NB4 (cell line): ENCODE results near the gene RAB40B.

Experiments
- DNase-seq: peaks from one replicate; pipeline ENCODE4 v3.0.0; 2010; ENCODE audit warnings: low read depth
- H3K4me3 ChIP-seq: one replicate; pipeline ENCODE4 v1.5.1; 2011; ENCODE audit warnings: mild to moderate bottlenecking, low read depth, low read length, moderate library complexity
- MYC ChIP-seq: IDR thresholded peaks from 2 replicates; pipeline ENCODE4 v1.6.1; 2011; ENCODE audit warnings: low read depth, low read length
- POLR2A ChIP-seq: IDR thresholded peaks from 2 replicates; pipeline ENCODE4 v1.6.1; 2011; ENCODE audit warnings: mild to moderate bottlenecking; ENCODE audit not compliant: insufficient read length; ENCODE audit errors: extremely low read depth
- TF ChIP-seq, protein P1 (sequence below): IDR thresholded peaks from 2 replicates; pipeline ENCODE4 v1.6.1; 2011; ENCODE audit warnings: low read depth, low read length
- TF ChIP-seq, protein P2 (sequence below): IDR thresholded peaks from one replicate; pipeline ENCODE4 v1.5.1; 2012; ENCODE audit warnings: low read depth, low read length

The RAB40B gene

DNA sequence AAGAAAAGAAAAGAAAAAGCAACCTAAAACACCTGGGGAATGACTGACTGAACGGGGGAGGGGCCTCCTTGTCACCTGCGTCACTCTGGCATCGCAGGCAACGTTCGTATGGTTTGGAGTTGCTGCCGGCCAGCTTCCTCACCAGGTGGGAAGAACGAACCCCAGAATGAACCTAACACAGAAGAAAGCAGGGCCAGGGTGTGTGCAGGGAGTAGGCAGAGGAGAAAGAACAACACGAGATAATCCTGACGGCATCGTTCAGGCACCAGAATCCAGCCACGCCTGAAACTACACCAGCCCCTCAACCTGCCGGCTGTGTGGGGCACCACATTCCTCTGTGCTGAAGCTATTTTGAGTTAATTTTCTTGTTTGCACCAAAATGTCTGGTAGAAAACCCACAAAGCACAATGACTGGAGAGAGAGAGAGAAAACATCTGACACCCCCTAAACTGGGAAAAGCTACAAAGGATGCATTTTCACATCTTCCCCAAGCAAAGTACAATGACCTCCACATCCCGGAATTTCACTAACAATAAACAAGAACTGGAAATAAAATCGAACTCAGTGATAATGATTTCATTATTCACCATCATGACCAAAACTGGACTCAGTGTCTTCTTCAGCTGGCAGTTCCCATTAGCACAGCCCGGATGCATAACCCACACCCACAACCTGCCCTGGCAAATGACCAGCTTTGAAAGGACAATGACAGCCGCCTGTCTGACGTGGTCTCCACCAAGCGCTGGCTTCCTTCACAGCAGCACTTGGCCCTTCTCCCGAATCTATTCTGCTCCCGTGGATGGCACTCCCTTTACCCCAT is 23.6 kb downstream of the RAB40B start:
- DNase-seq: no peak
- TF ChIP-seq MYC: no peak
- TF ChIP-seq POLR2A: no peak
- TF ChIP-seq, protein P1, sequence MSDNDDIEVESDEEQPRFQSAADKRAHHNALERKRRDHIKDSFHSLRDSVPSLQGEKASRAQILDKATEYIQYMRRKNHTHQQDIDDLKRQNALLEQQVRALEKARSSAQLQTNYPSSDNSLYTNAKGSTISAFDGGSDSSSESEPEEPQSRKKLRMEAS: no peak
- TF ChIP-seq, protein P2, sequence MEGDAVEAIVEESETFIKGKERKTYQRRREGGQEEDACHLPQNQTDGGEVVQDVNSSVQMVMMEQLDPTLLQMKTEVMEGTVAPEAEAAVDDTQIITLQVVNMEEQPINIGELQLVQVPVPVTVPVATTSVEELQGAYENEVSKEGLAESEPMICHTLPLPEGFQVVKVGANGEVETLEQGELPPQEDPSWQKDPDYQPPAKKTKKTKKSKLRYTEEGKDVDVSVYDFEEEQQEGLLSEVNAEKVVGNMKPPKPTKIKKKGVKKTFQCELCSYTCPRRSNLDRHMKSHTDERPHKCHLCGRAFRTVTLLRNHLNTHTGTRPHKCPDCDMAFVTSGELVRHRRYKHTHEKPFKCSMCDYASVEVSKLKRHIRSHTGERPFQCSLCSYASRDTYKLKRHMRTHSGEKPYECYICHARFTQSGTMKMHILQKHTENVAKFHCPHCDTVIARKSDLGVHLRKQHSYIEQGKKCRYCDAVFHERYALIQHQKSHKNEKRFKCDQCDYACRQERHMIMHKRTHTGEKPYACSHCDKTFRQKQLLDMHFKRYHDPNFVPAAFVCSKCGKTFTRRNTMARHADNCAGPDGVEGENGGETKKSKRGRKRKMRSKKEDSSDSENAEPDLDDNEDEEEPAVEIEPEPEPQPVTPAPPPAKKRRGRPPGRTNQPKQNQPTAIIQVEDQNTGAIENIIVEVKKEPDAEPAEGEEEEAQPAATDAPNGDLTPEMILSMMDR: no peak
- H3K4me3 ChIP-seq: no peak overlapping the region

DNA sequence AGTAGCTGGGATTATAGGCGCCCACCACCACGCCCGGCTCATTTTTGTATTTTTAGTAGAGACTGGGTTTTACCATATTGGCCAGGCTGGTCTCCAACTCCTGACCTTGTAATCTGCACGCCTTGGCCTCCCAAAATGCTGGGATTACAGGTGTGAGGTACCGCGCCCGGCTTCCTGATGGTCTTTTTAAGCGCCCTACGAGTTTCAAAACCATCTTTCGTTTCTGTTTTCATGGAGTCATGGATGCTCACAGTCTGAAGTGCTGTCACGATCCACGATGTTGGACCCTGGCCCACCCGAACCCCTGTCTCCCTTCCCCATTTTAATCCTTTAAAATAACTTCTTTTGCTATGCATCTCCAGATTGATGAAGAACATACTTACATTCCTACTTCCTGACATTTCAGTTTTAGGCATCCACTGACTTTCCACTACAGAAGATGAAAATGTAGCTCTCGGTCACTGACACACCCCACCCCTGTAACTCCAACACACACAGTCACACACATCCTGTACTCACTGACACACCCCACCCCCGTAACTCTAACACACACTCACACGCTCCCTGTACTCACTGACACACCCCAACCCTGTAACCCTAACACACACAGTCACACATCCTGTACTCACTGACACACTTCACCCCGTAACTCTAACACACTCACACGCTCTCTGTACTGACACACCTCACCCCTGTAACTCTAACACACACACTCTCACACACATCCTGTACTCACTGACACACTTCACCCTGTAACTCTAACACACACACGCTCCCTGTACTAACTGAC is 27.6 kb downstream of the RAB40B start:
- no peak overlapping the region for H3K4me3 ChIP-seq
- DNase-seq: no peak
- TF ChIP-seq POLR2A (no peak), MYC (no peak)
- TF ChIP-seq, protein P1: no peak
- TF ChIP-seq, protein P2: no peak

DNA sequence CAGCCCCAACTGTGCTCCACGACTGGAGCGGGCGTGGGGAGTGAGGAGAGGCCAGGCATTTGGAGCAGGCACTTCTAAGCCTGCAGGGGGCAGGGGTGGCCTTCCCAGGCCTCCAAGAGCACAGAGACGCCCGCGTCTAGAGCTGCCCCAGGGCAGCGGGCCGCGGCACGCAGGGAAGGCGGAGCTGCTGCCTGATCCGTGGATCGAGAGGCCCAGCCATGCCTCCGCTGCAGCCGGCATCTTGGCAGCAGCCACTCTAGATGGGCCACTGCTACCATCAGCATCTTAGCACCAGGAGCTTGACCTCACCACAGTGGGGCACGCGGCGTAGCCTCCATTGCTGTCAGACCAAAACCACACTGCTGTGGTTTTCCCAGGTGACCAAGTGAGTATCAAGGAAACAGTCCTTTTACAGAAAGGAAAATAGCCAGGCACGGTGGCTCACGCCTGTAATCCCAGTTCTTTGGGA is 29.8 kb downstream of the RAB40B start:
- peak; percentile 78 for DNase-seq
- TF ChIP-seq, protein P1: no peak
- TF ChIP-seq, protein P2: peak; percentile 54
- peak overlapping the region; percentile 34 for H3K4me3 ChIP-seq

DNA sequence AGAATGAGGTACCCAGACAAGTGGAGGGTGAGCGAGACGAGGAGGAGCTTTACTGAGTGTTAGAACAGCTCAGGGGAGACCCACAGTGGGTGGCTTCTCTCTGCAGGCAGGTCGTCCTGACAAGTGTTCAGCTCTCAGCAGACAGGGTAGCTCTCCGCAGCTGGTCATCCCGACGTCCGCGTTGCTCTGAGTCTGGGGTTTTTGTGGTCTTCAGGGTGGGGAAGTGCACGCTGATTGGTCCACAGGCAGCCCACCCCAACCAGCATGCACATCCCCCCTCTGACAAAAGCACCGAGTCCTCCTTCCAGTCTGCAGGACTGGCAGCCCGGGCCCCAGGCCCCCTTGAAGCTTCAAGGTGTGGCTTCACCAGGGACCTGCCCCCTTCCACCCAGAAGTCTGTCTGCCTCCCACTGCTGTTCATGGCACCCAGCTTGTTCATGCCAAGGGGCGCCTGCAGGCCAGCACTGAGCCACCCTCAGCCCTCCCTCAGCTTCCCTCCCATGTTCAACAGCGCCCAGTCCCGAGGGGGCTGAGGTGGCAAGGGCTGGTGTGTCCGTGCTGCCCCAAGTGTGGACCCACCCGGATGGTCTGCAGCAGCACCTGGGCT is 30.4 kb downstream of the RAB40B start:
- TF ChIP-seq MYC (no peak), POLR2A (no peak)
- TF ChIP-seq, protein P2: no peak
- TF ChIP-seq, protein P1: no peak
- peak; percentile 36 for DNase-seq
- no peak overlapping the region for H3K4me3 ChIP-seq

DNA sequence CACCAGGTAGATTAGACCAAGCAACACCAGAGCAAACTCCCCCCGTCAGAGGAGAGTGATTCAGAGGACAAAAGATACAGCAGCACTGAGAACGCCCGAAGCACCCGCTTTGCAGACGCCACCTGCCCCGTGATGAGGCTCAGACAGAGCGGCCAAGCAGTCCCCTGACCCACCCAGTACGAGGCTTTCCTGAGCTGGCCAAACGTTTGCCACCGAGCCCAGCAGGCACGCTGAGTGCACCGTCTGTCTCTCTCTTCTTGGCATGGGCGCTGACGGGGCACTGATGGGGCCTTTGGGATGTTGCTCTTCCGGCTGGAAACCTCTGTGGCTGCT is 30.9 kb downstream of the RAB40B start:
- DNase-seq: no peak
- TF ChIP-seq MYC (no peak), POLR2A (no peak)
- TF ChIP-seq, protein P2: no peak
- TF ChIP-seq, protein P1: no peak
- no peak overlapping the region for H3K4me3 ChIP-seq
